A673 (cell line): ENCODE results near the gene ASIC2. TPM values are rescaled to one million over a fixed set of nuclear protein-coding genes. Genes with fewer than 3 reads are reported as not detected.
A peak's percentile ranks its signal among the peaks of the same experiment; 100 is the strongest.

Experiments used
- BruUV-seq: library from RNA; stranded (reverse); fragments of 400-500 nt; replicated peaks from 2 replicates; lab custom pipeline; 2021; lab: Mats Ljungman, UMichigan
- CTCF ChIA-PET: fragments of 300-600 bp; sonication (Branson Sonifier 250); formaldehyde crosslinking; loops from one replicate; lab custom pipeline; 2022; ENCODE audit warnings: antibody characterized with exemption; lab: Charles Lee
- POLR2A ChIA-PET: fragments of 300-600 bp; sonication (Branson Sonifier 250); formaldehyde crosslinking; loops from one replicate; lab custom pipeline; 2022; ENCODE audit warnings: antibody characterized with exemption; ENCODE audit not compliant: low non-redundant PET; lab: Charles Lee
- DNase-seq: peaks from one replicate; pipeline ENCODE4 v3.0.0-alpha.2; 2015; ENCODE audit warnings: low spot score
- H3K27ac ChIP-seq: fragments of 200-600 bp; sonication (generic); 2 replicates; pipeline ENCODE4 v1.5.1; 2016; ENCODE audit warnings: mixed run types, low read depth, mild to moderate bottlenecking, mixed read lengths, antibody characterized with exemption, low read length; ENCODE audit not compliant: poor library complexity, severe bottlenecking
- H3K27me3 ChIP-seq: fragments of 200-600 bp; sonication (generic); replicated peaks from 2 replicates; pipeline ENCODE4 v1.6.1; 2017; ENCODE audit warnings: mixed run types, low read depth, mild to moderate bottlenecking, mixed read lengths, antibody characterized with exemption, low read length; ENCODE audit not compliant: insufficient read depth, poor library complexity
- H3K36me3 ChIP-seq: fragments of 200-600 bp; sonication (generic); 2 replicates; pipeline ENCODE4 v1.6.1; 2016; ENCODE audit warnings: mixed run types, mild to moderate bottlenecking, mixed read lengths, antibody characterized with exemption, low read length; ENCODE audit not compliant: insufficient read depth, poor library complexity, severe bottlenecking
- H3K4me1 ChIP-seq: fragments of 200-600 bp; sonication (generic); 2 replicates; pipeline ENCODE4 v1.6.1; 2017; ENCODE audit warnings: mixed run types, mild to moderate bottlenecking, mixed read lengths, antibody characterized with exemption, low read length; ENCODE audit not compliant: insufficient read depth, poor library complexity, severe bottlenecking
- H3K4me3 ChIP-seq: fragments of 200-600 bp; sonication (generic); 2 replicates; pipeline ENCODE4 v1.5.1; 2016; ENCODE audit warnings: low read depth, mixed run types, mild to moderate bottlenecking, mixed read lengths, low read length; ENCODE audit not compliant: poor library complexity, severe bottlenecking
- H3K9me3 ChIP-seq: fragments of 200-600 bp; sonication (generic); 2 replicates; pipeline ENCODE4 v1.6.1; 2016; ENCODE audit warnings: mixed run types, low read depth, mild to moderate bottlenecking, mixed read lengths, antibody characterized with exemption, low read length; ENCODE audit not compliant: poor library complexity, severe bottlenecking
- CTCF ChIP-seq: fragments of 300-800, 200-600 bp; sonication (generic); conservative IDR thresholded peaks from 2 replicates; pipeline ENCODE4 v1.5.1; 2017; ENCODE audit warnings: low read depth, mild to moderate bottlenecking, antibody characterized with exemption, low read length, moderate library complexity, mixed read lengths
- EZH2 ChIP-seq: fragments of 200-600 bp; sonication (generic); IDR thresholded peaks from 2 replicates; pipeline ENCODE4 v1.6.1; 2017; ENCODE audit warnings: borderline replicate concordance, low read depth, mild to moderate bottlenecking, mixed read lengths, antibody characterized with exemption, low read length; ENCODE audit not compliant: poor library complexity, severe bottlenecking
- intact Hi-C: fragments of 100-400 bp; cut with micrococcal nuclease; formaldehyde crosslinking; loops from one replicate; pipeline ENCODE4 v1.10.0; 2022; ENCODE audit not compliant: unreplicated experiment
- total RNA-seq: library from RNA; stranded (reverse); gene quantifications from 2 replicates; pipeline ENCODE4 v1.2.3, GENCODE V29; 2021

The ASIC2 gene
- total RNA-seq, 1 experiment from 2014 or later = 8.6 TPM

GRCh38 chr17:33280162-33280943 is 12.7 kb downstream of the ASIC2 start:
- no peak for DNase-seq
- TF ChIP-seq CTCF (no peak), EZH2 (no peak)
- Histone ChIP-seq H3K27me3 (no peaks in the 10 kb centered on the region), H3K9me3 (no peaks in the 10 kb centered on the region), H3K4me3 (no peak overlapping the region), H3K4me1 (peaks cover 63% of the 10 kb centered on the region), H3K27ac (peak overlapping the region; percentile 67), H3K36me3 (no peaks in the 10 kb centered on the region)
- no TSS peak for BruUV-seq
- intact Hi-C loops = no loop called here
- CTCF ChIA-PET = no interaction called here
- POLR2A ChIA-PET = no interaction called here

DNA sequence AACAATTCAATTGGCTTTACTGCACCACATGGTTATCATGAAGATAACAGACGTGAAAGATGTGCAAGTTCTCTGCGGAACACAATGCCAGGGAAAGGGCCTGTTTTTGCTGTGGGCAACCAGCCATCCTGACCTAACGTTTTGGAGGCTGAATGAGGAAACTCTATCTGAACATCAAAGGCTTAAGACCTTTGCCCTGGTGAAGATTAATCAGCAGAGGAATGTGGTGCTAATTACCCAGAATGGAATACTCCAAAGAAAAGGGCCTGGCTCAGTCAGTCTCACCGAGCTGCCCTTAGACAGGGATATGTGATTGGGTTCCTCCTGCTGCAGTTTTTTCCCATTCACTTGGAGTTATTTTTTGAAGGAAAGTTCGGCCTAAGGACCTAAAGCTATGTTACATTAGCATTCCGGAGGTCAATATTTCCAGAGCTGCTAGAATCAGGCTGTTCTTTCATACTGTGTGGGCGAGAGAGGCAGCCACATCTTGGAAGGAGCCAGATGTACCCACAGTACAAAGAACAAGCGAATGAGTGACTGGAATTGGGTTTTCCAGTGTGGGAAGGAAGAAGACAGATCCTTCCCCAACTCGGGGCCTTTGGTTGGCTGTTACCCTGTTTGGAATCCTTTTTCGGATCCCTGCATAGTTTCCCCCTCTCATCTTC is 15.5 kb downstream of the ASIC2 start:
- DNase-seq = no peak

More for the DNA sequence above, 15.5 kb downstream of the ASIC2 start:
- intact Hi-C loops = no loop called here
- no TSS peak for BruUV-seq
- ChIA-PET CTCF (no interaction called here), POLR2A (no interaction called here)
- Histone ChIP-seq H3K27ac (no peak overlapping the region), H3K9me3 (no peaks in the 10 kb centered on the region), H3K27me3 (no peaks in the 10 kb centered on the region), H3K4me1 (peaks cover 49% of the 10 kb centered on the region), H3K36me3 (no peaks in the 10 kb centered on the region), H3K4me3 (no peak overlapping the region)
- no peak for TF ChIP-seq EZH2
- TF ChIP-seq CTCF = no peak
